PC-3 (cell line): ENCODE measurements around the gene RALGDS.

Experiments used
- CTCF ChIP-seq: fragments of 300-600 bp; sonication (generic); conservative IDR thresholded peaks from 2 replicates; pipeline ENCODE4 v1.5.1; 2017; ENCODE audit warnings: antibody characterized with exemption, low read depth, mild to moderate bottlenecking, low read length
- EZH2 ChIP-seq: fragments of 300-600 bp; sonication (generic); IDR thresholded peaks from one replicate; pipeline ENCODE4 v1.6.1; 2017; ENCODE audit warnings: antibody characterized with exemption, mild to moderate bottlenecking, low read length; ENCODE audit not compliant: unreplicated experiment
- EZH2phosphoT487 ChIP-seq: fragments of 300-600 bp; sonication (generic); IDR thresholded peaks from 2 replicates; pipeline ENCODE4 v1.6.1; 2018; ENCODE audit warnings: mild to moderate bottlenecking, antibody characterized with exemption, low read length, borderline replicate concordance

GRCh38 chr9:133050142-133050541 is 70.9 kb downstream of the RALGDS start:
- TF ChIP-seq CTCF (no peak), EZH2 (no peak), EZH2phosphoT487 (no peak)
